ENCODE data around the gene NFATC1. TPM values are rescaled to one million over a fixed set of nuclear protein-coding genes. Genes with fewer than 3 reads are reported as not detected.

Gene NFATC1
- total and polyA plus RNA-seq, 4 donors, result 4.6 to 8.0 (median 6.8) TPM

- peaks cover 33% of the 10 kb centered on the region for H3K36me3 ChIP-seq (ENCODE audit: control insufficient read depth, insufficient read depth, low read length)
- H3K4me3 ChIP-seq (ENCODE audit: low read depth, low read length), result no peak overlapping the region
- no peak for DNase-seq (ENCODE audit: low read depth in 4 of 6, low spot score in 6 of 6)
- H3K27me3 ChIP-seq (ENCODE audit: control insufficient read depth, insufficient read depth, low read length), result no peaks in the 10 kb centered on the region
- peaks cover 16% of the 10 kb centered on the region for H3K4me1 ChIP-seq (ENCODE audit: control insufficient read depth, insufficient read depth, low read length)
- H3K9me3 ChIP-seq (ENCODE audit: control insufficient read depth, insufficient read depth, low read length), result no peaks in the 10 kb centered on the region
- no peak overlapping the region for H3K27ac ChIP-seq (ENCODE audit: low read depth, low read length)
- 83% methylated on average over 2 of the region's 8 CpGs for WGBS (ENCODE audit: insufficient coverage)
These were observed 119.6 kb downstream of the NFATC1 start for GRCh38 chr18:79515331-79515730.

GRCh38 chr18:79515944-79516351 lies 120.2 kb downstream of the NFATC1 start:
- Histone ChIP-seq H3K36me3 (ENCODE audit: control insufficient read depth, insufficient read depth, low read length) (peaks cover 29% of the 10 kb centered on the region), H3K27me3 (ENCODE audit: control insufficient read depth, insufficient read depth, low read length) (no peaks in the 10 kb centered on the region), H3K9me3 (ENCODE audit: control insufficient read depth, insufficient read depth, low read length) (no peaks in the 10 kb centered on the region), H3K4me1 (ENCODE audit: control insufficient read depth, insufficient read depth, low read length) (peaks cover 12% of the 10 kb centered on the region), H3K4me3 (ENCODE audit: low read depth, low read length) (no peak overlapping the region), H3K27ac (ENCODE audit: low read depth, low read length) (no peak overlapping the region)
- WGBS (ENCODE audit: insufficient coverage), result 59% methylated on average over 12 of the region's 22 CpGs
- peak in 1 of 6 donors; percentile 19 for DNase-seq (ENCODE audit: low read depth in 4 of 6, low spot score in 6 of 6)

GRCh38 chr18:79516441-79516931 lies 120.8 kb downstream of the NFATC1 start:
- Histone ChIP-seq H3K27me3 (ENCODE audit: control insufficient read depth, insufficient read depth, low read length) (no peaks in the 10 kb centered on the region), H3K36me3 (ENCODE audit: control insufficient read depth, insufficient read depth, low read length) (peaks cover 25% of the 10 kb centered on the region), H3K27ac (ENCODE audit: low read depth, low read length) (no peak overlapping the region), H3K9me3 (ENCODE audit: control insufficient read depth, insufficient read depth, low read length) (no peaks in the 10 kb centered on the region), H3K4me1 (ENCODE audit: control insufficient read depth, insufficient read depth, low read length) (peaks cover 12% of the 10 kb centered on the region), H3K4me3 (ENCODE audit: low read depth, low read length) (no peak overlapping the region)
- WGBS (ENCODE audit: insufficient coverage), result 95% methylated on average over 17 of the region's 20 CpGs
- no peak for DNase-seq (ENCODE audit: low read depth in 4 of 6, low spot score in 6 of 6)

- no peak for DNase-seq (ENCODE audit: low read depth in 4 of 6, low spot score in 6 of 6)
- no peak overlapping the region for H3K4me3 ChIP-seq (ENCODE audit: low read depth, low read length)
- H3K36me3 ChIP-seq (ENCODE audit: control insufficient read depth, insufficient read depth, low read length), result peaks cover 16% of the 10 kb centered on the region
- 66% methylated on average over 11 of the region's 13 CpGs for WGBS (ENCODE audit: insufficient coverage)
- no peak overlapping the region for H3K27ac ChIP-seq (ENCODE audit: low read depth, low read length)
- no peaks in the 10 kb centered on the region for H3K27me3 ChIP-seq (ENCODE audit: control insufficient read depth, insufficient read depth, low read length)
- no peaks in the 10 kb centered on the region for H3K9me3 ChIP-seq (ENCODE audit: control insufficient read depth, insufficient read depth, low read length)
- peaks cover 12% of the 10 kb centered on the region for H3K4me1 ChIP-seq (ENCODE audit: control insufficient read depth, insufficient read depth, low read length)
These were observed 121.6 kb downstream of the NFATC1 start for GRCh38 chr18:79517341-79517740.

GRCh38 chr18:79518028-79518682 lies 122.4 kb downstream of the NFATC1 start:
- Histone ChIP-seq H3K27ac (ENCODE audit: low read depth, low read length) (no peak overlapping the region), H3K27me3 (ENCODE audit: control insufficient read depth, insufficient read depth, low read length) (no peaks in the 10 kb centered on the region), H3K4me3 (ENCODE audit: low read depth, low read length) (no peak overlapping the region), H3K36me3 (ENCODE audit: control insufficient read depth, insufficient read depth, low read length) (peaks cover 12% of the 10 kb centered on the region), H3K4me1 (ENCODE audit: control insufficient read depth, insufficient read depth, low read length) (peaks cover 17% of the 10 kb centered on the region), H3K9me3 (ENCODE audit: control insufficient read depth, insufficient read depth, low read length) (no peaks in the 10 kb centered on the region)
- DNase-seq (ENCODE audit: low read depth in 4 of 6, low spot score in 6 of 6), result no peak
- 96% methylated on average over 22 of the region's 22 CpGs for WGBS (ENCODE audit: insufficient coverage)

GRCh38 chr18:79518683-79519128 lies 123.0 kb downstream of the NFATC1 start:
- H3K4me1 ChIP-seq (ENCODE audit: control insufficient read depth, insufficient read depth, low read length), result peaks cover 17% of the 10 kb centered on the region
- 86% methylated on average over 10 of the region's 14 CpGs for WGBS (ENCODE audit: insufficient coverage)
- H3K36me3 ChIP-seq (ENCODE audit: control insufficient read depth, insufficient read depth, low read length), result peaks cover 6% of the 10 kb centered on the region
- no peaks in the 10 kb centered on the region for H3K27me3 ChIP-seq (ENCODE audit: control insufficient read depth, insufficient read depth, low read length)
- no peaks in the 10 kb centered on the region for H3K9me3 ChIP-seq (ENCODE audit: control insufficient read depth, insufficient read depth, low read length)
- H3K27ac ChIP-seq (ENCODE audit: low read depth, low read length), result no peak overlapping the region
- DNase-seq (ENCODE audit: low read depth in 4 of 6, low spot score in 6 of 6), result no peak
- H3K4me3 ChIP-seq (ENCODE audit: low read depth, low read length), result no peak overlapping the region

GRCh38 chr18:79519751-79520477 lies 124.2 kb downstream of the NFATC1 start:
- 33% methylated on average over 33 of the region's 37 CpGs for whole genome bisulfite sequencing (ENCODE audit: insufficient coverage)

GRCh38 chr18:79520478-79521390 lies 125.0 kb downstream of the NFATC1 start:
- H3K4me3 ChIP-seq (ENCODE audit: low read depth, low read length), result no peak overlapping the region

More at GRCh38 chr18:79519751-79520477, 124.2 kb downstream of the NFATC1 start:
- H3K36me3 ChIP-seq (ENCODE audit: control insufficient read depth, insufficient read depth, low read length), result peaks cover 9% of the 10 kb centered on the region
- no peak overlapping the region for H3K4me3 ChIP-seq (ENCODE audit: low read depth, low read length)
- peak in 1 of 6 donors; percentile 76 for DNase-seq (ENCODE audit: low read depth in 4 of 6, low spot score in 6 of 6)
- H3K9me3 ChIP-seq (ENCODE audit: control insufficient read depth, insufficient read depth, low read length), result no peaks in the 10 kb centered on the region
- H3K4me1 ChIP-seq (ENCODE audit: control insufficient read depth, insufficient read depth, low read length), result peaks cover 17% of the 10 kb centered on the region
- no peaks in the 10 kb centered on the region for H3K27me3 ChIP-seq (ENCODE audit: control insufficient read depth, insufficient read depth, low read length)
- no peak overlapping the region for H3K27ac ChIP-seq (ENCODE audit: low read depth, low read length)

More at GRCh38 chr18:79520478-79521390, 125.0 kb downstream of the NFATC1 start:
- peaks cover 21% of the 10 kb centered on the region for H3K4me1 ChIP-seq (ENCODE audit: control insufficient read depth, insufficient read depth, low read length)
- WGBS (ENCODE audit: insufficient coverage), result 90% methylated on average over 3 of the region's 9 CpGs
- peaks cover 9% of the 10 kb centered on the region for H3K36me3 ChIP-seq (ENCODE audit: control insufficient read depth, insufficient read depth, low read length)
- H3K9me3 ChIP-seq (ENCODE audit: control insufficient read depth, insufficient read depth, low read length), result no peaks in the 10 kb centered on the region
- H3K27ac ChIP-seq (ENCODE audit: low read depth, low read length), result no peak overlapping the region
- no peaks in the 10 kb centered on the region for H3K27me3 ChIP-seq (ENCODE audit: control insufficient read depth, insufficient read depth, low read length)
- DNase-seq (ENCODE audit: low read depth in 4 of 6, low spot score in 6 of 6), result no peak

Measured in spinal cord (tissue), 10 donors.